NOMO-1 (cell line): ENCODE measurements around the gene FXYD1.
"Not testable (repeated sequence)": the region's sequence is repeated elsewhere in the genome, so short reads cannot be mapped to it uniquely, and the experiment has no call there.

ENCODE experiments used
- DNase-seq, 2 experiments: peaks; one replicate each; lab custom pipeline; 2025; ENCODE audit not compliant: unreplicated experiment in 2 of 2; lab: John Stamatoyannopoulos, UW

The FXYD1 gene

GRCh38 chr19:35124098-35125060 is 14.2 kb upstream of the FXYD1 start:
- peak; percentile 57 to 64 for DNase-seq

GRCh38 chr19:35125270-35125717 is 13.3 kb upstream of the FXYD1 start:
- DNase-seq = no peak

DNA sequence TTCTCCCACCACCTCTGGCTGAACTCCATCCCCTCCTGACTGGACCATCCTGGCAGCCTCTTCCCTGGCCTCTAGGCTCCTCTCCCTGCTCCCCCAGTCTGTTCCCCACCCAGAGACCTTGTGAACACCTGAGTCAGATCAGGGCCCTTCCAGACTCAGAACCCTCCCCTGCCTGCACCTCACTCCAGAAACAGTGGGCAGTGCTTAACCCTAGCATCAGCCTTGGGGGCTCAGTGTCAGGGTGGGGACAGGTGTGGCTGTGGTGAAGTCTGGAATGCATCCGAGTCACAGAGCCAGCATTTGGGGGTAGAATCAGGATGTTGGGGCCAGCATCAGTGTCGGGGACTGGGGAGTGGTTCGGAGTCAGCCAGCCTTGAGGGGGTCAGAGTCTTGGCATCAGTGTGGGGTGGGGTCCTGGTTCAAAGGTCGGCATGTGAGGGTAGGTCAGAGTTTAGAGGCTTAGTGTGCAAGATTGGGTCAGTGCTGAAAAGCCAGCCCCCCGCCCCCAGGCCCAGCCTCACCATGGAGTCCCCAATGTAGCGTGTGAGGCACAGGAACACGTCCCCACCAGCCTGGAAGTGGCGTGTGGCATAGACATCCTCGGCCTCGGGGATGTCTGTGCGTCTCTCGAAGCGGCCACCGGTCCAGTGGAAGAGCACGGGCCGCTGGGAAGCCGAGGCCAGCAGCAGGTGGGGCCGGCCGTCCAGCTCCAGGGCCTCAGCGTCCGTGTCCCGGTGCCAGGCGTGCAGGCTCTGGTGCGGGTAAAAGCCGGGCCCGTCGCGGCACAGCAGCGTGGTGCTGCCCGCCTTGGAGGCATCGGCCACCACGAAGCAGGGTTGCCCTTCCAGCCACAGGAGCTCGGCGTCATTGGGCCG is 12.6 kb upstream of the FXYD1 start:
- DNase-seq = no peak

DNA sequence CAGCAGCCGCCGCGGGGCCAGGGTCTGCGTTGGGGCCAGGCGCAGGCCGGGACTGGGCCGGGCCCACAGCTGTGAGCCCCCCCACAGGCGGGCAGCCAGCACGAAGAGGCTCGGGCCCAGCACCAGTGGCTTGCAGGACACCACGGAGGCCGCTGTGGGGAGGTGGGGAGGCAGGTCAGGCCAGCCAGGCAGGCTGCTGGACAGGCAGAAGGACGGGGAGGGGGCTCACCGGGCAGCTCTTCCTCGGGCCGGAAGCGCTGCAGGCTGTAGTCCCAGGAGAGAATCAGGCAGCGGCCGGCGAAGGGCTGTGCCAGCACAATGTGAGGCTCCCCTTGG is 12.0 kb upstream of the FXYD1 start:
- DNase-seq = no peak

GRCh38 chr19:35127871-35128270 is 10.8 kb upstream of the FXYD1 start:
- DNase-seq = no peak

DNA sequence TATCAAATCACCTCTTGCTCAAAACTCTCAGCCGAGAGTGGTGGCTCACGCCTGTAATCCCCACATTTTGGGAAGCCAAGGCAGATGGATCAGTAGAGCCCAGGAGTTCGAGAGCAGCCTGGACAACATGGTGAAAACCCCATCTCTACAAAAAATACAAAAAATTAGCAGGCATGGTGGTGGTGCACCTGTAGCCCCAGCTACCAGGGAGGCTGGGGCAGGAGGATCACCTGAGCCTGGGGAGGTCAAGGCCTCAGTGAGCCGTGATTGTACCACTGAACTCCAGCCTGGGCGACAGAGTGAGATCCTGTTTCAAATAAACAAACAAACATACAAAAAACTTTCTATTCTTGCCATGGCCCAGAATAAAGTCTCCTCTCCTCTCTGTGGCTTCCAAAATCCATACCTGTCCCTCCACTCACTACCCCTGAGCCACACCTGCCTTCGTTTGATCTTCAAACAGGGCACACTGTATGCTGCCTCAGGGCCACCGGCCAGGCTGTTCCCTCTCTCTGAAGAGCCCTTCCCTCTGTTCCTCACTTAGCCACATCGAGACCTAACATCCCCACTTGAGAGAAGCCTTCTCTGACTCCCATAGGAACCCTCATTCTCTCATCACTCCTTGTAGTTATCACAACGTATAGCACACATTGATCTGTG is 10.1 kb upstream of the FXYD1 start:
- DNase-seq = no peak

GRCh38 chr19:35129724-35130274 is 8.8 kb upstream of the FXYD1 start:
- DNase-seq = not testable (repeated sequence)

- no peak for DNase-seq
Observed at GRCh38 chr19:35130761-35131720, 7.6 kb upstream of the FXYD1 start.

GRCh38 chr19:35132254-35132653 is 6.4 kb upstream of the FXYD1 start:
- no peak for DNase-seq

GRCh38 chr19:35133826-35134225 is 4.8 kb upstream of the FXYD1 start:
- DNase-seq = no peak

GRCh38 chr19:35134601-35135242 is 3.9 kb upstream of the FXYD1 start, which contains the start of gene LGI4:
Gene LGI4, minus strand, starts transcription at chr19:35135059. Its CDS starts 379 bp downstream, at chr19:35134680.
- no peak for DNase-seq

- DNase-seq = peak; percentile 42 to 48
Observed at GRCh38 chr19:35135389-35135909, 3.2 kb upstream of the FXYD1 start.

DNA sequence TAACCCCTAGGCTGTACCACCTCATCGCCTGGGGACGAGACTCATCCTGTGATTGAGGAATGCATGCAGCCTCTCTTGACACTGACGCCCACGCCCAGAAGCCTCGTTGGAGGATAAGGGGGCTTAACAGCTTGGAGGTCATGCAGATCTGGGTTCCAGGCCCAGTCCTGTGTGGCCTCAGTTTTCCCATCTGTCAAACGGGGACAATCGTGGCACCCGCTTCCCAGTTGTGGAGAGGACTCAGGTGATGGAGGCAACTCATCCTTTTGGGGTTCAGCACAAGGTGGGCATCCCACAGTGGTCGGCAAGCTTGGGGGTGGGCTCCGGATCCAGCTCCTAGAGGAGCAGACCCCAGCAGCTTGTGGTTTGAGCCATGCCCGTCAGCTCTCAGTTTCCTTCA is 2.4 kb upstream of the FXYD1 start:
- DNase-seq = no peak

- DNase-seq = no peak
Observed at GRCh38 chr19:35136977-35137702, 1.5 kb upstream of the FXYD1 start.

DNA sequence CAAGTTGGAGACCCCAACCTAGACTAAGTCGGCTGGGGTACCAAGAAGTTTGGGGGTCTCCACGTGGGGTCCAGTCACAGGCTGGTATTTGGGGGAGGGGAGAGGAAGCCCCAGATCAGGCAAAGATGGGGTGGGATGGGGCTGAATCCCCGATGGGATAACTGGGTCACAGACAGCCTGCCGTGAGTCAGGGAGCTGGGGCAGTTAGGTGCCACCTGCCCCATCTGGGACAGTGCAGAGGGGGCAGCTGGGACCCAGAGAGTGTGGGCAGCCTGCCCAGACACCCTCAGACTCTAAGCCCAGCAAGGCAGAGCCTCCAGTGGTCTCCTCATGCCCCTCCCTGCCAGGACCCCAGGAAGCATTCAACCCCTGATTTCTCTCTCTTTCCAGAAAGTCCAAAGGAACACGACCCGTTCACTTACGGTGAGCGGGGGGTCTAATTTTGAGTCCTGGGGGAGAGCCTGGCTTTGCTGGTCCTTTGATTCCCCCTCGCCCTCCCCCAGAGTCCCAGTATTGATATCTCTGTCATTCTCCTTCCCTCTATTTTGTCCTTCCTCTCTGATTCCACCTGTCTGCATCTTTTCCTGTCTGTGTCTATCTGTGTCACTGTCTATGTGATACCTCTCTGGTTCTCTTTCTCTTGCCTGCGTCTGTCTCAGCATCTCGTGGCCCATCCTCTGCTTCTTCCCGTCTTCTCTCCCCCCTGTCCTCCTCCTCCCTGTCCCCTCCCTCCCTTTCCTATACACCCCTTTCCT is 1.8 kb downstream of the FXYD1 start:
- no peak for DNase-seq

DNA sequence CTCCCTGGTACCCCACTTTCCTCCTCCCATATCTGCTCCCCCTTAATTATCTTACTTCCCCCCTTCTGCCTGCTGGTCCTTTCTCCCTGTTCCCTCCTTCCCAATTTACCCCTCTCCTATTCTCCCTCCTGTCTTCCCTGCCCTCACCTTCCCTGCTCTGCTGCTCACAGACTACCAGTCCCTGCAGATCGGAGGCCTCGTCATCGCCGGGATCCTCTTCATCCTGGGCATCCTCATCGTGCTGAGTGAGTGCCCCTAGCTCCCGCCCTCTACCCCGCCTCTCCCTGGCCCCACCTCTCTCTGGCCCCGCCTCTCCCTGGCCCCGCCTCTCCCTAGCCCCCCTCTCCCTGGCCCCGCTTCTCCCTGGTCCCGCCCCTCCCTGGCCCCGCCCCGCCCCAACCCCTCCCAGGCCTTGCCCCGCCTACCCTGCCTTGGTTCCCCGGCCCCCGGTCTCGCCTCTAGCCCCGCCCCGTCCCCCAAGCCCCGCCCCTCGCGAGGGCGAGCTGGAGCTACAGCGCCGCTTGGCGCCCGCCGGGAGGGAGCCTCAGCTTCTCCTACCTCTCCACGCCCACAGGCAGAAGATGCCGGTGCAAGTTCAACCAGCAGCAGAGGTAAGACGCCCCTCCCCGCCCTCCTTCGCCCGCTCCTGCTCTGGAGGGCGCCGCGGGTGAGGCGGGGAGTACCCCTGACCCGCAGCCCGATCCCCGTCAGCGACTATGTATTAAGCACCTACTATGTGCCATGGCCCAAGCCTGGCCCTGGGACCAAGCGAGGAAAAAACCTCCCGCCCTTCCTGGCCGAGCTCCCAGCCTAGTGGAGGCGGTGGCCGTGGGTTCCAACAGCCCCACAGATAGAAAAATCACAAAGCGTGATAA is 2.6 kb downstream of the FXYD1 start:
- DNase-seq = peak; percentile 75 to 79
